ENCODE measurements around the gene DSG3.

DNA sequence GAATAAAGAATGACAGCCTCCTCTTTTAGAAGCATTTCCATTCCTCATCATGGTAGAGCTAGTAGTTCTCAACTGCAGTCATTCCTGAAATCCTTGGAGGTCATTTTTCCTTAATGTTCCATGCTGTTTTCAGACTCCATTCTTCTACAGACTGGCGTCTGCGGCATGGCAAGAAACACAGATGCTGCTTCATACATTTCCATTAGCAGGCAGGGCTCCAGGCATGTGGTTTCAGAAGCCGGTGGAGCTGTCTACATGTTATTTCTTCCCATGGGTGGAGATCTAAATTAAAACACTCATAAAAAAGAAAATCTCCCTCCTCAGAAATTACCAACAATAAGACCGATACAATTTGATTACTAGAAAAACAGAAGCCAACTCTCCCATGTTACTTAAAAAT is 6.0 kb upstream of the DSG3 start:
- TF ChIP-seq ISL1 (CRISPR knock-in tag; IDR thresholded peaks at IDR 0.05) (no peak), PATZ1 (CRISPR knock-in tag; IDR thresholded peaks at IDR 0.05; ENCODE audit: borderline replicate concordance) (no peak), TCF4 (CRISPR knock-in tag; IDR thresholded peaks at IDR 0.05; ENCODE audit: borderline replicate concordance) (no peak), CSRNP3 (CRISPR knock-in tag; IDR thresholded peaks at IDR 0.05) (no peak), ARNTL (CRISPR knock-in tag; IDR thresholded peaks at IDR 0.05; ENCODE audit: borderline replicate concordance, low read depth) (no peak), TOX (CRISPR knock-in tag; IDR thresholded peaks at IDR 0.05; ENCODE audit: borderline replicate concordance) (no peak), ZFP3 (CRISPR knock-in tag; IDR thresholded peaks at IDR 0.05) (no peak), GLIS3 (CRISPR knock-in tag; IDR thresholded peaks at IDR 0.05) (no peak), SNAI2 (CRISPR knock-in tag; IDR thresholded peaks at IDR 0.05) (no peak), BACH2 (CRISPR knock-in tag; IDR thresholded peaks at IDR 0.05; ENCODE audit: borderline replicate concordance) (no peak)

All from SK-N-SH treated with all-trans-retinoic acid at 6 μM for 48 hours (cell line).